ENCODE measurements around the gene KRTAP10-1.

DNA sequence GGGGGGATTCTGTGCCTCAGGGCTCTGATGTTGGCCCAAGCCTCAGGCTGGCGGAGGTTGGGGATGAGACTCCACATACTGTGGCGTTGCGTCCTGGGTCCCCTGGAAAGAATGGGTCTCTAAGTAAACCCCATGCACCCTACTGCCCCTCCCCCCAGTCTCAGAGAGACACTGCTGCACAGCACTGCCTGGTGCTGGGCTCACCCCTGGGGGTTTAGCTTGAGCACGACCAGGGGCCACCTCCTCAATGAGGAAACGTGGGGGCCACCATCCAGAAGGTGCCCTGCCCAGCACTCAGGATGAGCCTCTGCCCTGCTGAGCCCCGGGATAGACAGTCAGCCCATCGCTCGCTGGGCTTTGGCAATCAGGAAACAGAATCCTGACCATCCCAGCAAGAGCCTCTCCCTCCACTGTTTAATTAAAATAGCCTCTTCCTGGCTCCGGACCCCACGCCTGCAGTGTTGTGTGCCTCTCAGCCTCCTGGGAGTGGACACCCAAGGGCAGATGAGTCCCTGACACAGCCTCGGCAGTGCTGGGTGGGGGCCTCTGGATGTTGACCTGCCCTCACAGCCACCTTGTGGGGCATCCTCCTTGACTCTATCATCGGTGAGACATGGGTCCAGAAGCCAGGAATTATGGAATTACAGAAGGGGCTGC, 30.0 kb upstream of the KRTAP10-1 start:
- TF ChIP-seq, protein P1, sequence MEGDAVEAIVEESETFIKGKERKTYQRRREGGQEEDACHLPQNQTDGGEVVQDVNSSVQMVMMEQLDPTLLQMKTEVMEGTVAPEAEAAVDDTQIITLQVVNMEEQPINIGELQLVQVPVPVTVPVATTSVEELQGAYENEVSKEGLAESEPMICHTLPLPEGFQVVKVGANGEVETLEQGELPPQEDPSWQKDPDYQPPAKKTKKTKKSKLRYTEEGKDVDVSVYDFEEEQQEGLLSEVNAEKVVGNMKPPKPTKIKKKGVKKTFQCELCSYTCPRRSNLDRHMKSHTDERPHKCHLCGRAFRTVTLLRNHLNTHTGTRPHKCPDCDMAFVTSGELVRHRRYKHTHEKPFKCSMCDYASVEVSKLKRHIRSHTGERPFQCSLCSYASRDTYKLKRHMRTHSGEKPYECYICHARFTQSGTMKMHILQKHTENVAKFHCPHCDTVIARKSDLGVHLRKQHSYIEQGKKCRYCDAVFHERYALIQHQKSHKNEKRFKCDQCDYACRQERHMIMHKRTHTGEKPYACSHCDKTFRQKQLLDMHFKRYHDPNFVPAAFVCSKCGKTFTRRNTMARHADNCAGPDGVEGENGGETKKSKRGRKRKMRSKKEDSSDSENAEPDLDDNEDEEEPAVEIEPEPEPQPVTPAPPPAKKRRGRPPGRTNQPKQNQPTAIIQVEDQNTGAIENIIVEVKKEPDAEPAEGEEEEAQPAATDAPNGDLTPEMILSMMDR (IDR thresholded peaks at IDR 0.05 in 4 of 5, conservative IDR thresholded peaks at IDR 0.05 in 1 of 5), result no peak
- no peak for TF ChIP-seq POLR2A (IDR thresholded peaks at IDR 0.05)
